IPS DF 6.9 (cell line): ENCODE data around the gene PCDHA1.
A peak's percentile ranks its signal among the peaks of the same experiment; 100 is the strongest.

Experiments
- DNase-seq: peaks from one replicate; pipeline ENCODE4 v3.0.0-alpha.2; 2013; ENCODE audit warnings: low read depth, low spot score
- H3K27ac ChIP-seq: one replicate; pipeline ENCODE4 v1.5.1; 2013; ENCODE audit warnings: low read length, control low read depth
- H3K27me3 ChIP-seq: 2 replicates; pipeline ENCODE4 v1.6.1; 2013; ENCODE audit warnings: mild to moderate bottlenecking, low read length; ENCODE audit not compliant: control insufficient read depth, insufficient read depth
- H3K36me3 ChIP-seq: 2 replicates; pipeline ENCODE4 v1.6.1; 2013; ENCODE audit warnings: low read length; ENCODE audit not compliant: control insufficient read depth, insufficient read depth
- H3K4me1 ChIP-seq: 2 replicates; pipeline ENCODE4 v1.6.1; 2013; ENCODE audit warnings: low read length; ENCODE audit not compliant: control insufficient read depth, insufficient read depth
- H3K4me3 ChIP-seq: 2 replicates; pipeline ENCODE4 v1.5.1; 2013; ENCODE audit warnings: mild to moderate bottlenecking, low read length
- H3K9me3 ChIP-seq: 2 replicates; pipeline ENCODE4 v1.6.1; 2013; ENCODE audit warnings: low read length, inconsistent platforms; ENCODE audit not compliant: control insufficient read depth, insufficient read depth
- WGBS: extraction: QIAGEN DNeasy Blood & Tissue Kit; methylation state at CpG from one replicate; pipeline ENCODE4 v1.1.7; 2013; ENCODE audit warnings: mixed read lengths, missing lambda C conversion rate; ENCODE audit not compliant: insufficient read length, insufficient coverage; 5-methylcytosine and 5-hydroxymethylcytosine counted together

Gene PCDHA1

DNA sequence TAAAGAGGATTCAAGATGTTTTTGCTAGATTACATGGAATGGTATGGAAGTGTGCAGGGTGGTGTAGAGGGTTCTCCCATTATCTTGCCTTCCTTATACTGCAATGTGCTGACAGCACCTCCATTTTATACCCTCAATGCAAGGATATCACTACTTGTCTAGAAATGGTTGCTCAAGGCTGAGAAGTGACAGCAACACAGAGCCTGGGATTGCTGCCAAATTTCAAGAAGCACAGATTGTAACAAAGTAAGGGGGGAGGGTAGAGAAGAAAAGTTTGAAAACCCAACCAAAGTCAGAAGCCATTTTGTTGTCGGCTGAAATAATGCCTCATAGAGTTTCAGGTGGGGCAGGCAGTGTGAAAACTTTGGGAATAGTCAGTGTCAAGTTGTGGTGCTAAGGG, 210.1 kb downstream of the PCDHA1 start:
- no peaks in the 10 kb centered on the region for H3K36me3 ChIP-seq
- no peaks in the 10 kb centered on the region for H3K27me3 ChIP-seq
- DNase-seq, result no peak
- no peak overlapping the region for H3K4me3 ChIP-seq
- no peak overlapping the region for H3K27ac ChIP-seq
- H3K9me3 ChIP-seq, result no peaks in the 10 kb centered on the region; the same call in 1 of the 2 replicates
- no peaks in the 10 kb centered on the region; the same call in 1 of the 2 replicates for H3K4me1 ChIP-seq
- no CpG with 5 or more reads among the region's 1 CpG for WGBS

DNA sequence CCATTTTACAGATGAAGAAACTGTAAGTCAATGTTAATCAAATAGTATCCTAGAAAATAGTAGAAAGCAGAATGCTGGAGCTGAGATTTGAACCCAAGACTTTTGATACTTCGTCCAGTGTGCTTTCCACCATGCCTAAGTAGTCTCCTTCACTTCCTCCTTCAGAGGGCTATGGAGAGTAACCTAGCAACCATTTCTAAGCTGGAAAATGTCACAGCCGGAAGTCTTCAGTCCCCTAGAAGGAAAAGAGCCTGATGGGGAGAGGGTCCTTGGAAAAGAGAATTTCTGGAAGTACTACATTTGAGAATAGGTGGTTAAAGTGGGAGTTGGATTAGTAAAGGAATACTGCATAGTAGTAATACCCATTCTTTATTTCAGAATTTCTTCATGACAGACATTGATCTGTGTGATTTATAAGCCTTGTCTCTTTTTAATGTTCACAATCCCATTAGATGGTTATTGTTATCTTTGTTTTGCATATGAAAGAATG, 213.0 kb downstream of the PCDHA1 start:
- no peak for DNase-seq
- no CpG with 5 or more reads among the region's 2 CpGs for WGBS
- Histone ChIP-seq H3K4me1 (peaks cover 5% of the 10 kb centered on the region; the same call in 1 of the 2 replicates), H3K27ac (no peak overlapping the region), H3K27me3 (no peaks in the 10 kb centered on the region), H3K36me3 (no peaks in the 10 kb centered on the region), H3K9me3 (no peaks in the 10 kb centered on the region), H3K4me3 (no peak overlapping the region)

GRCh38 chr5:141001446-141001843, 215.5 kb downstream of the PCDHA1 start:
- H3K27ac ChIP-seq, result peak overlapping the region; percentile 67
- peak overlapping the region; percentile 27; the same call in 1 of the 2 replicates for H3K4me3 ChIP-seq
- no peak for DNase-seq

DNA sequence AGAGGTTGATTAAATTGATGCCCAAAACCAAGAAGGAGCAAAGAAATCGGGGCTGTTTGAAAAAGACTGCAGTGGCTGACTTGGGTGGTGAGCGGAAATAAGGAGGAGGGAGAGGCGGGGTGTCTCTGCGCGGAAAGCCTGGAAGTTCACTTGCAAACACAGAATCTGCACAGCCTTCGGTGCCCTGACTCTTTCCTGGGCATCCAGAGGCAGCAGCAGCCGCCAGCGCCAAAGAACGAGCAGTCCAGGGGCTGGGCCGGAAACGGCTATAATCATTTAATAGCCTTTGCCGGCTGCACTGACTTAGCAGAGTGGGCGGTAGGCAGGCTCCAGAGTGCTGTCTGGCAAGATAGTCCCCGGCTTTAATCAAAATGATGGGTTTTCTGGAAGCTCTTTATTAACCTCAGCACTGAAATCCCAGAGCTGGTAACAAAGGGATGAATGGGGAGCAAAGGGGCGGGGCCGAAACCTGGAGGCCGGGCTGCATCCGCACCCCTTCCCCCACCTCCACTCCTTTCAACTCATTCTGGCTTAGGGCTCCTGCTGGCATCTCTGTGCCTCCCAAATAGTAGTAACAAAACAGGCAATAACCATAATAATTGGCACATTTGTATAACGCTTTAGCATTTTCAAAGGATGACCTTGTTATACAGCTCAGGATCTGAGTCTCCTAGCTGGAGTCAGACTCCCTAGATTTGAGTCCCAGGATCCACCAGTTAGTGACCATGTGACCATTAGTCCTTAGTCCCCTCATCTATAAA, 216.1 kb downstream of the PCDHA1 start:
- no peaks in the 10 kb centered on the region for H3K9me3 ChIP-seq
- H3K27me3 ChIP-seq, result no peaks in the 10 kb centered on the region
- peak overlapping the region; percentile 27; the same call in 1 of the 2 replicates for H3K4me3 ChIP-seq
- no CpG with 5 or more reads among the region's 19 CpGs for WGBS
- peaks cover 7% of the 10 kb centered on the region; the same call in 1 of the 2 replicates for H3K4me1 ChIP-seq
- H3K27ac ChIP-seq, result peak overlapping the region; percentile 67
- no peak for DNase-seq
- no peaks in the 10 kb centered on the region for H3K36me3 ChIP-seq

More at GRCh38 chr5:141001446-141001843, 215.5 kb downstream of the PCDHA1 start:
- no peaks in the 10 kb centered on the region for H3K36me3 ChIP-seq
- H3K27me3 ChIP-seq, result no peaks in the 10 kb centered on the region
- no CpG with 5 or more reads among the region's 9 CpGs for WGBS
- no peaks in the 10 kb centered on the region for H3K9me3 ChIP-seq
- peaks cover 7% of the 10 kb centered on the region; the same call in 1 of the 2 replicates for H3K4me1 ChIP-seq

DNA sequence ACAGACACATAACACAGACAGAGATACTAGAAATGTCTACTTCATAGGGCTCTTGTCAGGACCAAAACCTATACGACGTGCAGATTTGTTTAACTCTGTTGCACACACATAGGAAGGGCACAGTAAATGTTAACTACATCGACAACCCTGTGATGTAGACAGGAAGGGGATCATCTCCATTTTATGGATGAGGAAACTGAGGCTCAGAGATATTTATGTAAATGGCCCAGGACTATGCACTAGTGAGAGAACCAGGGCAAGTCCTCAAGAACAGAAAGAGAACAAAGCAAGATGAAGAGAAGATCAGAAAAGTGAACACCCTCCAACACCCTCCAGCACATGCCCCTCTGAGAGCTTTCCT, 216.6 kb downstream of the PCDHA1 start:
- no peak overlapping the region for H3K4me3 ChIP-seq
- no CpG with 5 or more reads among the region's 3 CpGs for WGBS

DNA sequence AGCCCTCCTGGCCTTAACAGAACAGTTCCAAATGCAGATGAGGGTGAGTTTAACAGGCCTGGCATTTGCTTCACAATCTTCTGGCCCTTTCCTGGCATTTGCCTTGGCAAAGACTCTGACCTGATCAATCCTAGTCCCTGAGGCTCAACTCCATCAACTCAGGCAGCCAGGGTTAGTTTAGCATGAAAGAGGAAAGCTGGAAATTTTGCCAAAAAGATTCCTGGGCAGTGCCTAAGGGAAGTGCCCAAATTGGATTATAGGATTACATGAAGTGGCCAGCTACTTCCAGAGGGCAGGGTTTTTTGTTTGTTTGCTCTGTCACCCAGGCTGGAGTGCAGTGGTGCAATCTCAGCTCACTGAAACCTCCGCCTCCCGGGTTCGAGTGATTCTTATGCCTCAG, 217.1 kb downstream of the PCDHA1 start:
- H3K9me3 ChIP-seq, result no peaks in the 10 kb centered on the region
- no peak overlapping the region for H3K4me3 ChIP-seq
- H3K27me3 ChIP-seq, result no peaks in the 10 kb centered on the region
- WGBS, result no CpG with 5 or more reads among the region's 3 CpGs
- DNase-seq, result no peak
- no peak overlapping the region for H3K27ac ChIP-seq
- peaks cover 7% of the 10 kb centered on the region; the same call in 1 of the 2 replicates for H3K4me1 ChIP-seq
- H3K36me3 ChIP-seq, result no peaks in the 10 kb centered on the region

More for the DNA sequence above, 216.6 kb downstream of the PCDHA1 start:
- no peak overlapping the region for H3K27ac ChIP-seq
- H3K36me3 ChIP-seq, result no peaks in the 10 kb centered on the region
- no peaks in the 10 kb centered on the region for H3K27me3 ChIP-seq
- no peak for DNase-seq
- H3K4me1 ChIP-seq, result peaks cover 7% of the 10 kb centered on the region; the same call in 1 of the 2 replicates
- no peaks in the 10 kb centered on the region for H3K9me3 ChIP-seq

- no CpG with 5 or more reads among the region's 4 CpGs for WGBS
- Histone ChIP-seq H3K36me3 (no peaks in the 10 kb centered on the region), H3K4me3 (no peak overlapping the region), H3K27ac (peak overlapping the region; percentile 42), H3K9me3 (no peaks in the 10 kb centered on the region), H3K27me3 (no peaks in the 10 kb centered on the region), H3K4me1 (peaks cover 7% of the 10 kb centered on the region; the same call in 1 of the 2 replicates)
- DNase-seq, result no peak
Observed at GRCh38 chr5:141003791-141004611, 218.1 kb downstream of the PCDHA1 start.

DNA sequence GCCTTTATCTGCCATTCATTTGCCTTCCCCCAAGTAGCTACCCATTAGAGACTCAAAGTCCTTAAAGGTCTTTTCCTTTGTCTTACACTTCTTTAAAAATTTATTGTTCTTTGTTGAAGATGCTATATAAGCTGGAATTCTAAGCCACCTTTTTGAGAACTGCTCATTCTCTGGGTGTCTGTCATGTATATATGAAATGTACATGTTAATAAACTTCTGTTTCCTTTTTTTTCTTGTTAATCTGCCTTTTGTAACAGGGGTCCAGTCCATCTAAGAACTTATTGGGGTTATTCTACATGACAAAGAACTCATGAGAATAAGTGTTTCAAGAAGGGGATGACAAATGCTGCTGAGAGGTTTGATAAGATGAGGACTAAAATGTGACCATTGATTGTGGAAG, 221.9 kb downstream of the PCDHA1 start:
- Histone ChIP-seq H3K27ac (no peak overlapping the region), H3K27me3 (no peaks in the 10 kb centered on the region), H3K4me3 (no peak overlapping the region), H3K9me3 (no peaks in the 10 kb centered on the region), H3K4me1 (peaks cover 3% of the 10 kb centered on the region; the same call in 1 of the 2 replicates), H3K36me3 (no peaks in the 10 kb centered on the region)
- DNase-seq, result no peak

- 0 out of 2 replicates have a peak, but pooled peaks cover 2% of the 10 kb centered on the region for H3K36me3 ChIP-seq
- no peaks in the 10 kb centered on the region for H3K4me1 ChIP-seq
- no peak overlapping the region for H3K4me3 ChIP-seq
- no peaks in the 10 kb centered on the region for H3K9me3 ChIP-seq
- no peaks in the 10 kb centered on the region for H3K27me3 ChIP-seq
- no CpG with 5 or more reads among the region's 12 CpGs for WGBS
- no peak overlapping the region for H3K27ac ChIP-seq
- DNase-seq, result no peak
Observed at GRCh38 chr5:141010047-141010793, 224.3 kb downstream of the PCDHA1 start.

GRCh38 chr5:141017943-141018342, 232.0 kb downstream of the PCDHA1 start:
- H3K27me3 ChIP-seq, result no peaks in the 10 kb centered on the region
- no peak overlapping the region for H3K27ac ChIP-seq
- H3K36me3 ChIP-seq, result 0 out of 2 replicates have a peak, but pooled peaks cover 2% of the 10 kb centered on the region
- DNase-seq, result no peak
- no peaks in the 10 kb centered on the region for H3K4me1 ChIP-seq
- no peaks in the 10 kb centered on the region for H3K9me3 ChIP-seq
- H3K4me3 ChIP-seq, result no peak overlapping the region
